HPDE6-E6E7 (cell line): ENCODE data around the gene CCM2L.

ENCODE experiments used
- DNase-seq: peaks from one replicate; pipeline ENCODE4 v3.0.0; 2011; ENCODE audit warnings: missing footprints; ENCODE audit errors: extremely low spot score

CCM2L gene

DNA sequence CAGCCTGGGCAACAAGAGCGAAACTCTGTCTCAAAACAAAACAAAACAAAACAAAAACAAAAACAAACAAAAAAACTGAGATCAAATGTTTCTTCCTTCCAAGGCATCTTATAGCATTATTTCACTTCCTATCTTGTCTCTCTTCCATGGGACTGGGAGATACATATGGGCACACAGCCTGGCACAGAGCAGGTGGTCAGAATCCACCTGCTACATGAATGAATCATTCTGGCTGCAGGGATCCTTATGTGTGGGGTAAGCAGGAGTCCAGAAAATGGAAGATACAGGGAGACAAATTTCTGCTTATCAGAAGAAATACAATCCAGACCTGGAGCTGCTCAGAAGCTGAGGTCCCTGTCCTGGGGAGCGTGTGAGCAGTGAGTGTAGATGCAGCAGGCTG, 18.2 kb upstream of the CCM2L start:
- DNase-seq, result no peak

DNA sequence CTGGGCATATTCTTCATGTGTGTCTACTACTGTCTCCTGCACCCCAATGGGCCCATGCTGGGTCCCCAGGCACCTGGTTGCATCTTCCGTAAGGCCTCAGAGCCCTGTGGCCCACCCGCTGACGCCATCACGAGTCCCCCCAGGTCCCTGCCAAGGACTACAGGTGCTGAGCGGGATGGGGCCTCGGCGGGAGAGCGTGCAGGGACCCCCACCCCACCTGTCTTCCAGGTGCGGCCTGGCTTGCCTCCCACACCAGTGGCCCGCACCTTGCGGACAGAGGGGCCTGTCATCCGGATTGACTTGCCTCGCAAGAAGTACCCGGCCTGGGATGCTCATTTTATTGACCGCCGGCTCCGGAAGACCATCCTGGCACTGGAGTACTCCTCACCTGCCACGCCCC, 13.2 kb upstream of the CCM2L start:
- DNase-seq, result no peak

DNA sequence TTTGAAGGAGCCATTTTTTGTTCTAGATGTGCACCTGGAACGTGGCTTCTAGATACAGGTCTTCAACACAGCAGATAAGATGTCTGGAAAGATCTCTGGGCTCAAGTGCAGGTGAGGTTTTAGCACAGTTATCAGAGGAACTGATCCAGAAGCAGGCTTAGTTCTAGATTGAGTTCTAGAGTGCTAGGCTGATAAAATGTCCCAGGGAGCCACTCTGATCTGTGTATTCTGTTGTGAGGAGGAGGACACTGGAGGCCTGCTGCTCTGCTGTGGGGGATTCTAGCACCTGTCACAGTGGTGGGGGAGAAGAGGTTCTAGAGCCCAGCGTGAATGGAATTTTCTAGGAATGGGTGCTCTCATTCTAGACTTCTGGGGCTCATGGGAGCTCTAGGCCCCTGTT, 12.0 kb upstream of the CCM2L start:
- DNase-seq, result no peak

DNA sequence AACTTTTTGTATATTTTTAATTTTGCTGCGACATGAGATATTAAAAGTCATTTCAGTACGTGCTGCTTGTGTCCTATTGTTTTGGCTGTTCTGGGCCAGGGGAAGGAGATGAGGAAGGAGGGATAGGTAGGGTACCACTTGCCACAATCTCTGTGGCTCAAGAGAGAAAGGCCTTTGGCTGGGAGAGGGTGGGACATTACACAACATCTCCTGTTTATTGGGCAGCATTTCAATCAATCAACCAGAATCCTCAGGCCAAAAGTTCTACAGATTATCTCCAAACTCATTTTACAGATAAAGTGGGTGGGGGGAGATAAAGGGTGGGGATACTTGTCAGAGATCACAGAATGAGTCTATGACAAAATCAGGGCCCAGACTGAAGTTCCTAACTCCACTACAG, 6.9 kb upstream of the CCM2L start:
- no peak for DNase-seq

DNA sequence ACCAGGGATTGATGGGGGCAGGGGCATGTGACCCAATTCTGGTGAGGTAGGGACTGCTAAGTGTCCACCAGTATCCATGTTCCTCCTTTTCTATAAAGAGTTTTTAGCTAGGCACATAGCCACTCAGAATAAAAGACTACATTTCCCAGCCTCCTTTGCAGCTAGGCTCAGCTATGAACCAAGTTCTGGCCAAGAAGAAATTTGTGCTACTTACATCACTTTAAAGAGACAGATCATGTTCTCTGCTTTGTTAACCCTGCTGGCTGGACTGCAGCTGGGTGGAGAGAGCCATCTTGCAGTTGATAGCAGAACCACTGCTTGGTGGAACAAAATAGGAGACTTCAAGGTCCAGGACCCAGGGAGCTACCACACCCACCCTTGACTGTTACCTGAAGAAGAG, 5.3 kb upstream of the CCM2L start:
- DNase-seq, result no peak

DNA sequence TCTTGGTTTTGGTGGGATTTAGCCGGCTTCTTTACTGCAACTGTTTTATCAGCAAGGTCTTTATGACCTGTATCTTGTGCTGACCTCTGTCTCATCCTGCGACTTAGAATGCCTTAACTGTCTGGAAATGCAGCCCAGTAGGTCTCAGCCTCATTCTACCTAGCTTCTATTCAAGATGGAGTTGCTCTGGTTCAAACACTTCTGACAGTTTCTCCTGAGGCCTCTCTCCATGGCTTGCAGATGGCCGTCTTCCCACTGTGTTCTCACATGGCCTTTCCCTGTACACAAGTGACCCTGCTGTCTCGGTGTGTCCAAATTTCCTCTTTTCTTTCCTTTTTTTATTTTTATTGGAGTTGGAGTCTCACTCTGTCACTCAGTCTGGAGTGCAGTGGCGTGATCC, 4.2 kb upstream of the CCM2L start:
- no peak for DNase-seq

DNA sequence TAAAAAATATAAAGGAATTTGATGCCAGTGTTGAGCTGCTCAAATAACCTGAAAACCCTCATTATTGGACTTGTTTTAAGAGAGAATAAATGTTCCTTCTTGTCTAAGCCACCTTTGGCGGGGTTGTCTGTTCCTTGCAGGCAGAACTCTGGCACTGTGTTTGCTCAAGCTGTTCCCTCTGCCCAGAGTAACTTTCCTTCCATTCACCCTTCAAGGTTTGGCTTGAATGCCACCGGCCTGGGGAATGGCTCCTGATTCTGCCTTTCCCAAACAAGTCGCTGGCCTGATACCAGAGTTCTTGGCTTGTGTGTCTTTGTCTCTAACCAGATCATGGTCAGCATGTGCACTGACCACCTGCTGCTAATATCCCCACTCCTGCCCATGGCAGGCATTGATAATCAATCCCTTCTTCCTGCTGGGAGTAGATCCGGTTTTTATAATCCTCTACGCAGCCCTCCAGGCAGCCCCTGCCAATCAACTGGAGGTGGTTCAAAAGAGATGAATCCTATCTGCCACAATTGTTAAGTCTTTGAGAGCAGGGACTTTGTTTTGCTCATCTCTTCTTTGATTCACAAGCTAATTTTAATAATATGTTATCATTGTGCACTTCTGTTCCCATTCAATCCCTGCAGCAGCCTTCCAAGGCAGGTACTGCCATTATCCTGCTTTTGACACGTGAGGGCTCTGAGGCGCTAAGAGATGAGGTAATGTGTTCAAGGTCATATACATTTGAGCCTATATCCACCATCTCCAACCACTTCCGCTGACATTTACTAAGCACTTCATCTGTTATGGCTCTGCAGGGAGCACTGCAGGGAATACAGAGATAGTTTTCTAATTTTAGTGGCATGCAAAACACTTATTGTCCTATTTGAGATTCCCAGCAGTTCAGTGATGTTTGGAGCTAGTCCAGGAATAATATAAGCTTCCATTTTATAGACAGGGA, 3.1 kb upstream of the CCM2L start:
- no peak for DNase-seq

DNA sequence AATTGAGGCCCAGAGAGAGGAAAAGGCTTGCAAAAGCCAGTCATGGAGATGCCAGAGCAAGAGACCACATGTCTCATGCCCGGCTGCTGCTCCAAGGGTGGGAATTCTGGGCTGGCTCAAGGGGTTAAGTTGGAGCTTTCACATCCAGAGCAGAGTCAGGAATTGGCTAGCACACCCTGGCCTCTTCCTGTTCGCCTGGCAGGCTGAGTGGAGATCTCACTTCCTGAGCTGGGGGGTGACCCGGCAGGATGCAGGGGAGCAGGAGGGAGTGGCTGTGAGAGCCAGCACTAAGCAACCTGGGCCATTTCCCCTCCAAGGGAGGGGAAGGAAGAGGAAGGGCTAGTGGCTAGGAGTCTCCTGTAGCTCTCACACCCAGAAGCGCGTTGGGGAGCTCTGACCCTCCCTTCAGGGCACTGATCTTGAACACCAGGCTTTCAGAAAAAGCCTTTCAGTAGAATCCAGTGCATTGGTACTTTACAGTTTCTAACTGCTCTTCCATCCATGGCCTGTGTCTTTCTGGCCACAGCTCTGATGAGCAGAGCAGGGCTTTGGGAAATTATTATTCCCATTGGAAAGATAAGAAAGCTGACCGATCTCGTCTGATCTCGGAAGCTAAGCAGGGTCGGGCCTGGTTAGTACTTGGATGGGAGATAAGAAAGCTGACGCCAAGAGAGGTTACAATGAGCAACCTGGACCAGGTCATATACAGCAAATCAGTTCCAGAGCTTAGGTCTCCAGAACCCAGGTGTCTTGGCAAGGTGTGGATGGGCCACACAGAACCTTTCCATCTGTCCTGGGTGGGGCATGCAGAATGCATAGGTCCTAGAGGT, 2.2 kb upstream of the CCM2L start:
- DNase-seq, result no peak

DNA sequence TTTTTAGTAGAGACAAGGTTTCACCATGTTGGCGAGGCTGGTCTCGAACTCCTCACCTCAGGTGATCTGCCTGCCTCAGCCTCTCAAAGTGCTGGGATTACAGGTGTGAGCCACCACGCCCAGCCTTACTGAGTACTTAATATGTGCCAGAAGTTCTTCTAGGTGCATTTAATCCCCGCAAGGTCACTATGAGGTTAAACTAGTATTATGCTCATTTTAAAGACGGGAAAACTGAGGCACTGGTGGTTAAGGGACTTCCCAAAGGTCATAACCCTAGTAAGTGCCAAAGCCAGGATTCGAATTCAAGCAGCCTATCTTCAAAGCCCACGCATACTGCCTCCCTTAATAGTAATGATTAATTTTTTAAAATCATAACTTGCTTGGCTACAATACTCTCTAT, 674 bp upstream of the CCM2L start:
- no peak for DNase-seq

DNA sequence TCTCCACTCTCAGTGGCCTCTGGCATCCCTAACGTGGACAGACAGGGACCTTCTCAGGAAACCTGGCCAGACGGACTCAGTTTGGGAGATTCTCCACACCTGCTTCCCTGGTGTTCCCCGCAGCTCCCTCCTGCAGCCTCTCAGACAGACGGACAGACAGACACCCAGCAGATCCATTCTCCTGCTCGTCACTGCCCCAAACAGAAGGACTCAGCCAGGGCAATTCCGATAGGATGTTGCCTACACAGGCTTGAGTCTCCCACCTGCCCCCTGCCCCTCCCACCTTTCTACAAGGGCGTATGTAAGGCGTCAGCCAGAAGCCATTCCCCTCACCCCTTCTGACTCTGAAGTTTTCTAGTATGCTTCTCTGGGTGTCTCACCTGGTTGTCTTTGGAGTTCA, 428 bp downstream of the CCM2L start:
- no peak for DNase-seq

DNA sequence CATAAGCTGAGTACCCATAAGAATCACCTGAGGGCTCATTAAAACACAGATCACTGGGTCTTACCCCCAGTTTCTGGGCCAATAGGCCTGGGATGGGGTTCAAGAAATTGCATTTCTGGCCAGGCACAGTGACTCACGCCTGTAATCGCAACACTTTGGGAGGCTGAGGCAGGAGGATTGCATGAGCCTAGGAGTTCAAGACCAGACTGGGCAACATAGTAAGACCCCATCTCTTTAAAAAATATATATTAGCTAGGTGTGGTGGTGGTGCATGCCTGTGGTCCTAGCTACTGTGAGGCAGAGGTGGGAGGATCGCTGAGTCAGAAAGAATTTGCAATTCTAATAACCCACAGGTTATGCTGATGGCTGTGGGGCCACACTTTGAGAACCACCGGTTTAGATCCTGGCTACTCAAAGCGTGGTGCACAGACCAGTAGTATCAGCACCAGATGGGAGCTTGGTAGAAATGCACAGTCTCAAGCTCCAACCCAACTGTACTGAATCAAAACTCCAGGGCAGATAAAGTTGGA, 2.0 kb downstream of the CCM2L start:
- DNase-seq, result no peak

DNA sequence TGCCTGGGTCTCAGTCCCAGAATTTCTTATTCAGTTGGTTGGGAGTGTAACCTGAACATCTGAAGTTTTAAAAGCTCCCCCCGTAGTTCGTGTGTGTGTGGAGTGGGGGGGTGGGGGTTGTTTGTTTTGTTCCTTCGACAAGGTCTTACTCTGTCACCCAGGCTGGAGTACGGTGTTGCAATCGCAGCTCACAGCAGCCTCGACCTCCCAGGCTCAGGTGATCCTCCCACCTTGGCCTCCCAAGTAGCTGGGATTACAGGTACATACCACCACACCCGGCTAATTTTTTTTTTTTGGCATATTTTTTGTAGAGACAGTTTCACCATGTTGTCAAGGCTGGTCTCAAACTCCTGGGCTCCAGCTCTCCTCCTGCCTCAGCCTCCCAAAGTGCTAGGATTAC, 3.1 kb downstream of the CCM2L start:
- no peak for DNase-seq

DNA sequence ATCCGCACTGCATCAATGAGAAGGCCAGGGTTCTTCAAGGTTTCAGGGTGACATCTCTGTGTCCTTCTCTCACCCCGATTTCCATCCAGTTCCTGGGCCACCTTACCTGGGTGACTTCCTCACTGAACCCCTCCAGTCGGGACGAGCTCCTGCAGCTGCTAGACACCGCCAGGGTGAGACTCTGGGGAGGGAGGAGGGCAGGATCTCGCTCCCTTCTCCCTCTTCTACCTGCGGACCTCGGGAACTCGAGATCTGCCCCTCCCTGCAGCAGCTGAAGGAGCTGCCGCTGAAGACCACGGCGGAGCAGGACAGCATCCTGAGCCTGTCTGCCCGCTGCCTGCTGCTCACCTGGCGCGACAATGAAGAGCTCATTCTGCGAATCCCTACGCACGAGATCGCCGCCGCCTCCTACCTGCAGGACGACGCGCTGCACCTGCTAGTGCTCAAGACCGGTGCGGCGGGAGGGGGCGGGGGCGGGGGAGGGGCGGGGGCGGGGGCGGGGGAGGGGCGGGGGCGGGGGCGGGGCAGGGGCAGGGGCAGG, 7.5 kb downstream of the CCM2L start:
- peak; percentile 75 for DNase-seq

DNA sequence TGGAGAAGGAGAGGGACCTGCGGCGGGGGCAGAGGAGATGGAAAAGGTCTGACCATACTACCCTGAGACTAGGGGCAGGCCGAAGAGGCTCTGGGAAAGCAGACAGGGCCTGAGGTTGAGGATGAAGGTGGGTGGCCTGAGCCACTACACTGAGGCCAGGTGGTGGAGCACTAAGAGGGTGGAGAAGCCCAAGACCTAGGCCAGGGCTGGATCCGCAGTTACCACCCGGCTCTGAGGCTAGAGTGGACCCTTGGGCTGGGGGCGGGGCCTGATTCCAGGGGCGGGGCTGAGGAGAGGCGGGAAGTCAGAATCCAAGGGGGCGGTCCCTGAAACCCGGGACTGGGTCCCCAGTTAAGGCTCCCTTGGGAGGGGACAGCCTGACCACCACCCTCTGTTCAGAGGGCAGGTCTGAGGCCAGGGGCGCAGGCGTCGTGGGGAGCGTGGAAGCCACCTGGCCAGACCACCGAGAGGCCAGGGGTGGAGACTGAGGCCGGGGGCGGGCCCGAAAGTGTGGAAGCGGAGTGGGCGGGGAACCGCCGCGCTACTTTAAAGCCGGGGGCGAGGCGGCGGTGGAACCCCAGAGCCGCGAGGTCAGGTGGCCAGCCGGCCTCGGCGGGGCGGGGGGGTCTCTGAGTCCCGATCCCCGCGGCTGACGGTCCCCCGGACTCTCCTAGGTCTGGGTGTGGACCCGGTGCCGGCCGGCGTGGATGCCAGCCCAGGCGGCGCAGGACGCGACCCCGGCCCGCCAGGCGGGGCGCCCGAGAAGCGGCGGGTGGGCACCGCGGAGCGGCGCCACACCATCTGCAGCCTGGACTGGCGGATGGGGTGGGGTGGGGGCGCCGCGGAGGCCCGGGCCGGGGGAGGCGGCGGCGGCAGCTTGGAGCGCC, 8.3 kb downstream of the CCM2L start:
- DNase-seq, result peak; percentile 90

DNA sequence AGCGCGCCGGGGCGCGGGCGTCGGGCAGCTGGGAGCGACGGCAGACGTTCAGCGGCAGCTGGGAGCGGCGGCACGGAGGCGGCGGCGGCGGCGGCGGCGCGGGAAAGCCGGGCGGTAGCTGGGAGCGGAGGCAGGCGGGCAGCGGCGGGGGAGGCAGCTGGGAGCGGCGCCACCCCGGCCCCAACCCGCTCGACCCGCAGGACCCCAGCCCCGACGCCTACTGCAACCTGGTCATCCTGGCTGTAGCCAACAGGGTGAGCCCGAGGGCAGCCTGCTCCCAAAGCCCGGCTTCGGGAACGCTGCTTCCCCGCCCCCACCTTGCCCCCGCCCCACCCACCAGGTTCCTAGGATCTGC, 8.9 kb downstream of the CCM2L start:
- DNase-seq, result no peak

DNA sequence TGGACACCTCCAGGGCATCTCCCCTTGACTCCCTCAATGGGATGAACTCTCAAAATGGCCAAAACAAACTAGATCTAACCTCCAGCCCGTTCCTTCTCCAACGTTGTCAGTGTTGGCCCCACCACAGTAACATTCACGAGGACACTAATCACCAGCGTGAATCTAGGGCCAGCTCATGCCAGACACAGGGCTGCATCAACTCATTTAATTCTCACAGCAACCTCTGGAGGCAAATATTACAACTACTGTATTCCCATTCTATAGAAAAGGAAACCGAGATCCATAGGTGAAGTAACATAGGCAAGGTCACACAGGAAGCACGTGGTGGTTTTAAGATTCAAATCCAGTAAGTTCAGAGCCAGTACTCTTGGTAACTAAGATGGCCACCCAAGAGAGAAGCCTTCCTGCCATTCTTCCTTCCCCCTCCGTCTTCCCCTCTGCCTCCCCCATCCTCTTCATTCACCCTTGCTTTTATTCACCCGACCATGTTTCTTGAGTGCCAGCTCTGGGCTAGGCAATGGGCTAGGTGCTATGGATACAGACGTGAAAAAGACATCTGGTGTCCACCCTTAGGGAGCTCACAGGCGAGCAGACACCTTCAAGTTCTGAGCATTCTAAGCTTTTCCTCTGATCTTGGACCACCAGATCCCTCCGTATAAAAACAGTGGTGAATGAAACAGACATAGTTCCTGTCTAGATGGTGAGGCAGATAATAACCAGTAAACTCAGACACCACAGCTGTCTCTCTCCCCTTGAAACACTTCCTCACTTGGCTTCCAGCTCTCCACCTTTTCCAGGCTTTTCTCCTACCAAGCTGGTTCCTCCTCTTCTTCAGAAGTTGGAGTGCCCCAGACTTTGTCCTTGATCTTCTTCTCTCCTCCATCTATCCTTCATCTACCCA, 9.6 kb downstream of the CCM2L start:
- no peak for DNase-seq

DNA sequence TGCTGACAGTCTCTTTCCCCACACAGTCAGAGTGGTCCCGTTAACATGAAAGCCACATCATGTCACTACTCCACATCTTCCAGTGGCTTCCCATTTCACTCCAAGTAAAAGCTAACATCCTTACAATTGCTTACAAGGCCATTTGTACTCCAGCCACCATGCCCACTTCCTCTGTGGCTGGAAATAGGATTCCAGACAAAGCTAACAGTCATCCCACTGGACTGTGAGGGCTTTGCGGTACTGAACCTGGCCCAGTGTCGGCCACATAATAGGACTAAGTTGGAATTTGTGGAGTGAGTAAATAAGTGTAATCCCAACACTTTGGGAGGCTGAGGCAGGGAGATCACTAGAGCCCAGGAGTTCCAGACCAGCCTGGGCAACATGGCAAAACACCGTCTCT, 10.9 kb downstream of the CCM2L start:
- DNase-seq, result no peak

DNA sequence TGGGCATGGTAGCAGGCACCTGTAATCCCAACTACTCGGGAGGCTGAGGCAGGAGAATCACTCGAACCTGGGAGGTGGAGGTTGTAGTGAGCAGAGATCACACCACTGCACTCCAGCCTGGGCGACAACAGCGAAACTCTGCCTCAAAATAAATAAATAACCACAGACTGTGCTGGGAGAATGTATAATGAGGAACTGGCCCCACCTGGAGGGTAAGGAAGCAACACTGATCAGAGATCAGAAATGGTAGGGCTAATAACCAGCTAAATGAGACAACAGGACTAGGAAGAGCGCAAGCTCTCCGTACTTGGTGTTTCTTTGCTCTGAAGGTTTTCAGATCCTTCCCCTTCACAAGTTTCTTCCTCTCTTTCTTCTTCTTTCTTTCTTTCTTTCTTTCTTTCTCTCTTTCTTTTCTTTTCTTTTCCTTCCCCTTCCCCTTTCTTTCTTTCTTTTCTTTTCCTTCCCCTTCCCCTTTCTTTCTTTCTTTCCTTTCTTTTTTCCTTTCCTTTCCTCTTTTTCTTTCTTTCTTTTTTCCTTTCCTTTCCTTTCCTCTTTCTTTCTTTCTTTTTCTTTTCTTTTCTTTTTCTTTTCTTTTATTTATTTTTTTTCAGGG, 14.6 kb downstream of the CCM2L start:
- no peak for DNase-seq

DNA sequence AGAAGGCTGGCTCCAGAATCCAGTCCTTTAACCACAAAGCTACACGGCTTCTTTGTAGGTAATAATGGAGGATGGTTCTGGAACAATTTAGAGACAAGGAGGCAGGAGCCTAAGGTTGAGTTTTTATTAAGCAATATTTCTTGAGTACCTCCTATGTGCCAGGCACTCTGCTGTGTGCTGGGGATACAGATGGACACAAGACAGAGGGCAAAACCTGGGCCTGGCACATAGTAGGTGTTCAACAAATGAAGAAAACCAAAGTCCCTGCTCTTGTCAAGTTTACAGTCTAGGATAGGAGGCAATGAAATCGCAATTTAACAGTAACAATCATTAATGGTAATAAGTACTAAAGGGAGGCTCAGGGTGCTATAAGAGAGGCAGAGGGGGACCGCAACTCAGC, 17.4 kb downstream of the CCM2L start:
- no peak for DNase-seq
